ENCODE results near the gene POLR2E. TPM values are rescaled to one million over a fixed set of nuclear protein-coding genes. Genes with fewer than 3 reads are reported as not detected.
A peak's percentile ranks its signal among the peaks of the same experiment; 100 is the strongest.

Gene POLR2E
- total RNA-seq, 1 donor from 2014 or later, result 142 TPM

DNA sequence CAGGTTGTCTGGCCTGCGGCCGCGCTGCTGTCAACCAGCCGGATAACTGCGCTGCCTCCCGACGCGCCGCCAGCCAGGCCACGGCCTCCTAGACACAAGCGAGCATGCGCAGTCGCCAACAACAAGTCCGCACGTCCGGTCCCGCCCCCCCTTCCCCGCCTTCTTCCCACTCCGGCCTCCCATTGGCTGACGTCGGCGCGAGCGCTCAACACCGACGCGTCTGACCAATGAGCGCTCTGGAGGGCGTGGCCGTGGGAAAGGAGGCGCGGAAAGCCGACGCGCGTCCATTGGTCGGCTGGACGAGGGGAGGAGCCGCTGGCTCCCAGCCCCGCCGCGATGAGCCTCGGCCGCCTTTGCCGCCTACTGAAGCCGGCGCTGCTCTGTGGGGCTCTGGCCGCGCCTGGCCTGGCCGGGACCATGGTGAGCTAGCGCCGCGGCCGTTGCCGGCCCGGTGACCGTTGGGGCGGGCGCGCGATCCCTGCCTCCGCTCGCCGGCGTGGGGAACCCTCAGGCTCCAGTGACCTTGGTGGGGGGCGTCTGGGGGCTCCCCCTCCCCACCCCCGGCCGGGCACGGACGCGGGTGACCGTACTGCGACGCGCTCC, 8.6 kb upstream of the POLR2E start, which contains the start of gene GPX4:
GPX4 (plus strand) TSS at position 287 of the 603 bp plus-strand sequence; CDS start at position 337, 50 bp downstream.
- peak; percentile 86 for ATAC-seq
- DNase-seq (ENCODE audit: missing footprints), result peak; percentile 100
- intact Hi-C loops (cut with DNase I), result loop anchor here (1.0 to 5.0 kb wide), 2 partner anchors 83 to 307 kb away; partner anchors contain the start of genes PTBP1, RNU6-2 and TMEM259

DNA sequence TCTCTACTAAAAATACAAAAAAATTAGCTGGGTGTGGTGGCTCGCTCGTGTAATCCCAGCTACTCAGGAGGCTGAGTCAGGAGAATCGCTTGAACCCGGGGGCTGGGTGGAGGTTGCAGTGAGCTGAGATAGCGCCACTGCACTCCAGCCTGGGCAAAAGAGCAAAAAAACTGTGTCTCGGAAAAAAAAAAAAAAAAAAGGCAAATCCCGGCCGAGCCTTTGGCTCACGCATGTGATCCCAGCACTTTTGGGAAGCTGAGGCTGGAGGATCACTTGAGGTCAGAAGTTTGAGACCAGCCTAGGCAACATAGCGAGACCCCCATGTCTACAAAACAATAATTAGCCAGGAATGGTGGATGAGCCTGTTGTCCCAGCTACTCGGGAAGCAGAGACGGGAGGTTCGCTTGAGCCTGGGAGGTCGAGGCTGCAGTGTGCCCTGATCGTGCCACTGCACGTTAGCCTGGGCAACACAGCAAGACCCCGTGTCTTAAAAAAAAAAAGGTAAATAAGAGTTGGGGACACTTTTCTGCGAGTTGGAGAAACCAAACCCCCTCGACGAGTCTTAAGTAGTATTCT, 8.0 kb upstream of the POLR2E start:
- no peak for DNase-seq (ENCODE audit: missing footprints)
- intact Hi-C loops (cut with DNase I), result loop anchor here (1.0 to 5.0 kb wide), 2 partner anchors 82 to 306 kb away; partner anchors contain the start of genes PTBP1, RNU6-2 and TMEM259
- no peak for ATAC-seq

DNA sequence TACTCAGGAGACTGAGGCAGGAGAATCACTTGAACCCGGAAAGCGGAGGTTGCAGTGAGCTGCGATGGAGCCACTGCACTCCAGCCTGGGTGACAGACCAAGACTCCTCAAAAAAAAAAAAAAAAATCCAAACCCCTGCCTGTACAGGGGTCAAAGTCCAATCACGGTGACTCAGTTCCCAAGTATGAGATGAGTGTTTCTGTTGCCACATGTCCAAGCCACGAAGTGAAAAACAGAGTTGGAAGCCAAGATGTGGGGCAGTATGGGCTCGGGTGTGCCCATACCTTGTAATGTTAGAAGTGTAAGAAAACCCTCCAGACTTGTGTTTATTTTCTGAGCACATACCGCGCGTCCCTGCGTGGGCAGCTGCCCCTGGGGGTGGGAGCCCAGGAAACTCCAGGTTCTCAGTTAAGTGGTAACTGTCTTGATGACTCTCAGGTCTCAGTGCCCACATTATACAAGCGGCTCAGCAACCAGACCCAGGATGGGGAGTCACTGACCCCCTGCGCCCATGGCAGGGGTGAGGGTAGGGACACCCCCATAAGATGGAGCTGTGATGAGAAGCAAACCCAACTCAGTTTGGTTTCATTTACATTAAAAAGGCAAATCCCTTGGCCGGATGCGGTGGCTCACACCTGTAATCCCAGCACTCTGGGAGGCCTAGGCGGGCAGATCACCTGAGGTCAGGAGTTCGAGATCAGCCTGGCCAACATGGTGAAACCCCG, 7.4 kb upstream of the POLR2E start:
- intact Hi-C loops (cut with DNase I), result loop anchor here (1.0 to 5.0 kb wide), 2 partner anchors 81 to 305 kb away; partner anchors contain the start of genes PTBP1, RNU6-2 and TMEM259
- ATAC-seq (peak; percentile 8), DNase-seq (ENCODE audit: missing footprints) (no peak)

DNA sequence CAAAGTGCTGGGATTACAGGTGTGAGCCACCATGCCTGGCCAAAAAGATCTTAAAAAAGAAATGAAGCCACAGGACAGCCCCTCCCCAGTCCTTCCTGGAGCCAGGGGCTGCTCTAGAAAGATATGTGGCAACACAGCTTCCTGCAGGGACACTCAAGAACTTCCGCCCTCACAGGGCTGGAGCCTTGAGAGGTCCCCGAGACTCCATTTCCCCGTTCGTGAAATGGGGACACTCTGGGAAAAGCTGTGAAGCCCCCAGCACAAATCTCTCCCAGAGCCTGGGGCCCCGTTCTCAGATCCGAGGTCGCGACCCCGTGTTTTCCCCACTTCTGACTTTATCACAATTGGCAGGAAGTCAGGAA, 6.1 kb upstream of the POLR2E start:
- intact Hi-C loops (cut with DNase I), result loop anchor here (5.0 kb wide), 1 partner anchor 304 kb away; the partner anchor contains the start of gene PTBP1
- DNase-seq (ENCODE audit: missing footprints), result no peak
- peak; percentile 29 for ATAC-seq

DNA sequence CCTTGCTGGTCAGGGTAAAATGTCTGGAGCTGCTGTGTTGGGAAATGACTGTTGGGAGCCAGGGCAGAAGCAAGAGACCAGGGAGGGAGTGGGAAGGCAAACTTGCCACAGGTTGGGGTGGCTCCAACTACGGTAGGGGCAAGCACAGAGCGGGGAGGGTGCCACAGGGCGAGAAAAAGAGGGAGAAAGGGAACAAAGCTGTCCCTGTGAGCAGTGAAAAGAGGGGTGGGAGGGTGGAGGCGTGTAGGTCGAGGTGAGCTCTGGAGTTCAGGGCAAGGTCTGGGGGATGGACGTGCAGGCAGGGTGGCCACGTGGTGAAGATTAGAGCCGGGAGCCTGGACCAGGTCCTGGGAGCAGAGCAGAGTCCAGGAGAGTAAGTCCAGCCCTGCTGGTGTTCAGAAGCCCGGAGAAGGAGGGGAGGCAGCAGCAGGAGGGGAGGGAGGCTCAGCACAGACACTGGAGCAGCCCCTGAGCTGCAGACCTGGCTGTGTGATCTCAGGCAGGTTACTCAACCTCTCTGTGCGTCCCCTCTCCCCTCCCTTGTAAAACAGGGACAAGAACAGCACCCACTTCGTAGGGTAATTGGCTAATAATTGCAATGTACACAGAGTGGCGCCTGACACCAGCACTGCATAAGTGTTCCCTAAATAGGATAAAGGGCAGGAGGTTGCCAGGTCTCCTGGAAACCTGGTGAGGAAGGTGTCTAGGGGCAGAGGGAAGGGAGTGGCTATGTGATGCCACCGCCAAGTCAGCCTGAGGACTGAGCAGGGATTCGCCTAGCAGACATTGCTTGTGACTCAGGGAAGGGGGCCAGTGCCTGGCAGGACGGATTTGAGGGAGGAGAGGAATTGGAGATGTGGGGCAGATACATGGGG, 3.2 kb upstream of the POLR2E start:
- intact Hi-C loops (cut with DNase I), result loop anchor here (5.0 kb wide), 1 partner anchor 56 kb away; the partner anchor contains the start of gene ABCA7
- ATAC-seq (no peak), DNase-seq (ENCODE audit: missing footprints) (no peak)

DNA sequence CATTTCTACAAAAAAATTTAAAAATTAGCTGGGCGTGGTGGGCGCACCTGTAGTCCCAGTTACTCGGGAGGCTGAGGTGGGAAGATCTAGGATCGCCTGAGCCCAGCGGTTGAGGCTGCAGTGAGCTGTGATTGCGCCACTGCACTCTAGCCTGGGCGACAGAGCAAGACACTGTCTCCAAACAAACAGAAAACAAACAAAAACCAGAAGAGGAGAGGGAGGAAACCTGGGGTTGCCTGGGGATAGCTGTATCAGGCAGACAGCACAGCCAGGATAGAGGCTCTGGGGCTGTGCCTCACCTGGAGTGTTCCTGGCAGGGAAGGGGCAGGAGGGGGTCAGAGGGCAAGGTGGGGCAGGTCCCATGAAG, 2.6 kb upstream of the POLR2E start:
- ATAC-seq (no peak), DNase-seq (ENCODE audit: missing footprints) (no peak)

DNA sequence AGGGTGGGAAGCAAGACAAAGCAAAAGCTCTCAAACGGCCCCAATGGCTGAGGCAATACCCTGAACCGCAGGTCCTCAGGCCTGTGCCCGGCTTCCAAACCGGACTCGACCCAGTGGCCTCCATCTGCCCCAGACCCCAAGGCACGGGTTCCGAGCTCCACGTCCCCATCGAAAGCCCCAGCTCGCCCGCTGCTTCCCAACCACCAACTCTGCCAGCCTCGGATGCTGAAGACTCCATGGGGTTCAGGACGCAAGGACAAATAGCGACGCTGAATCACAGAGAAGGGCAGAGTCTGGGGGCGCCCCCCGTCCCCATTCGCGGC, 559 bp downstream of the POLR2E start:
- DNase-seq (ENCODE audit: missing footprints), result peak; percentile 11
- intact Hi-C loops (cut with DNase I), result no loop called here

More for the DNA sequence above, 2.6 kb upstream of the POLR2E start:
- intact Hi-C loops (cut with DNase I), result loop anchor here (5.0 kb wide), 1 partner anchor 55 kb away; the partner anchor contains the start of gene ABCA7

DNA sequence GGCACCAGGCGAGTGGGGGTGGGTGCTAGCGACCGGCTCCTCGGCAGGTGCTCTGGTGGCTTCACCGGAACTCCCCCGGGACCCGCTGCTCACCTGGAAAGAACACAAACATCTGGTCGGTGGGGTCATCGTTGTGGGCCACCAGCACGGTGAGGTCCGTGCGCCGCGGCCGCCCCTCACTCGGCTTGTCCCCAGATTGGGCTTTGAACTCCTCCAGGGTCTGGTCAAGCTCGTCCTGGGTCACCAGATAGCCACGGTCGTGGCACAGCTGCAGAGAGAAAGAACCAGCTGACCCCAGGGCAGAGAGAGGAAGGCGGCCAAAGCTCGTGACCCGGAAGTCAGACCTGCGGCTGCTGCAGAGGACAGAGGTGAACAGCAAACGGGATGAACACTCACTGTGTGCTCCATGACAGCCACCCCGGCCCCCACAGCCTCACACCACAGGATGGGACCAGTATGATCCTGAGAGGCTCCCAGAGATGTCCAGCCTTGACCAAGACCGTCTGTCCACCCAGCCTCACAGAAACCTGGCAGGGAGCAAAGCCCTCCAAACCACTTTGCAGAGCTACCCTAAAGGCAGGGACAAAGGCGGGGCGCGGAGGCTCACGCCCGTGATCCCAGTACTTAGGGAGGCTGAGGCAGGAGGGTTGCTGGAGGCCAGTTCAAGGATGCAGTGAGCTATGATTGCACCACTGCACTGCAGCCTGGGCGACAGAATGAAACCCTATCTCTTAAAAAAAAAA, 1.2 kb downstream of the POLR2E start:
- DNase-seq (ENCODE audit: missing footprints) (peak; percentile 48), ATAC-seq (no peak)
- intact Hi-C loops (cut with DNase I), result no loop called here

More for the DNA sequence above, 559 bp downstream of the POLR2E start:
- ATAC-seq, result no peak

DNA sequence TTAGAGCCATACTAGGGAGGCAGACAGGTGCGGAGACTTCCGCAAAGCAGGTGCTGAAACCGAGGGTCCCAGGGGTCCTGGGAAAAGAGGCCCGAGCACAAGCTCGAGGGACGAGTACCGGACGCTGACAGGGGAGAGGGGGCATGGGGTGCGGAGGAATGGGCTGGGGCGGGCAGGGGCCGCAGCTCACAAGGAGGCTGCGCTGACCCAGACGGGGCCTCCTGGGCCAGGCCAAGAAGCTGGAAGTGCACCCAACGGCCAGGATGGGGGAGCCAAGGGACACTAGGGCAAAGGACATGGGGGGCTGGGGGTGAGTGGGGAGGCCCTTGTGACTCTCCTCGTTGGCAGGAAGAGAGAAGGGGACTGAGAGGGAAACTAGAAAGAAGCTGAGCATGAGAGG, 1.8 kb downstream of the POLR2E start:
- ATAC-seq, result no peak
- DNase-seq (ENCODE audit: missing footprints), result peak; percentile 44
- intact Hi-C loops (cut with DNase I), result no loop called here

DNA sequence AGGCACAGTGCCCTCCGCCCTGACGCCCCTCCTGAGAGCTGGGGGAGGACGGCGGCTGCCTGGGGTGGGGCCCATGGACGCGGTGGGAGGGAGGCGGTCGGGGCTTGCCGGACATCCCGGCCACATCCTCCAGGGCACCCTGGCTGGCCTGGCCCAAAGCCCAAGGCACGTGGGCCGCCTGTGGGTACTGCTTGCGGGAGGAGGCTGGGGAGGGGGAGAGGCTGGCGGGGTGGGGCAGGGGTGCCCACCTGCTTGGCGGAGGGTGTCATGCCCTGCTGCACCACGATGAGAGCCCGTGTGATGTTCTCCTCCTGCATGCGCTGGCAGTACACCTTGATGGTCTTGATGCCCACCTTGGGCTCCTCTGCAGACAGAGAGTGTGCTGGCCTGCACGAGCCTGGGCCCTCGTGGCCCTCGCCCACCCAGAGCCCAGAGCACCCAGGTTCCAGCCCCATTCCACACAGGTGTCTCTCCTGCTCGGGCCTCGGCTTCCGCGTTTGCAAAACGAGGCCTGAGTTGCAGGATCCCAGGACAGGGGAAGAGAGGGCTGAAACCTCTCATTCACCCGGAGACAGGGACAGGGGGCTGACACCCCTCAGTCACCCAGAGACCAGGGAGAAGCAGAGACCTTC, 3.5 kb downstream of the POLR2E start:
- intact Hi-C loops (cut with DNase I), result no loop called here
- DNase-seq (ENCODE audit: missing footprints) (peak; percentile 62), ATAC-seq (no peak)

DNA sequence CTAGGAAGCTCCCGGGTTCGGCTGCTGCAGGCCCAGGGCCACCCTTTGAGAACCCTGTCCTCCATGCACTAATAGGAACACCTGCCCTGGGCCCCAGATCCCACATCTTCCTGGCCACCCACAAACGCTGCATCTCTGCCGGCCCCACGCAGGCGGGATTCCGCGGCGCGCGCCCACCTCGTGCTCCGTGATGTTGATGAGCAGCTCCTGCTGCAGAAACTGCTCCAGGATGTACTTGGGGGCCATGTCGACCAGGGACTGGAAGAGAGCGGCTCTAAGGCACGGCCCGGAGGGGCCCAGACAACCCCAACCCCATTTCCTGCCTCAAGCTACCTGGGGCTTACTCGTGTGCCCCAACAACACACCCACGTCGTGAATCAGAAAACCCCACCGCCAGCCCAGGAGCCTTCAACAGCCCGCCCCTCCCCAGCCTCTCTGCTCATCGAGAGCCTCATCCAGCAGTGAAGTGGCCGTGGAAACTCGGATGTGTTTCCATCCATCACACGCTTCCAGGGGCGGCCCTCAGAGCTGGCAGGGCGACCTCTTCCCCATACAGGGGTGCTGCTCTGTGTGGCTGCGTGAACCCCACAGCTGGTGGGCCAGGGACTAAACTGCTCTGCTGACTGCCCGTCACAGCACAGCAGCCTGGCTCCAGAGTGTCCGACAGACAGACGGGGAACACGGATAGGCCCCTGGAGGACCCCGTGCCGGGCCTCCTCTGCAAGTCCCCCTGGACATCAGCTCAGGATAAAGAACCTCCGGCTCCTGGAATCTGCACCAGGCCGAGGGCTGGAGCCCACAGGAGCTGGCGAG, 4.2 kb downstream of the POLR2E start:
- ATAC-seq, result no peak
- intact Hi-C loops (cut with DNase I), result no loop called here

DNA sequence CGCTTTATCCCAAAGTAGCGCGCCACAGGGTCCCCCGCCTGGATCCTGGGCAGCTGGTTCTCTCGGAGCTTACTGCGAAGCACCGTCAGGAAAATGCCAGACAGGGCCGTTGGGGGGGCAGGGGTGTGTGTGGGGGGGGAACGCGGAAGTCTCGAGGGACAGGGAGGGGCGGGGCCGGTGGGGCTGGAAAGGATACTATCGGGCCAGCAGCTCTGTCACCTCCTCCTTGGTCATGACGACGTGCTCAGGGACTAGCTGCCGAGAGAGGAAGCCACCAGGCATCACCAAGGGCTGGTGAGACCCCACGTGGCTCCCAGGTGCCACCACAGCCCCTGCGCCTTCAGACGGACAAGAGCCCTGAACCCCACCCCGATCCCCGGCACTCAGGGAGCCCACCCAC, 5.3 kb downstream of the POLR2E start:
- DNase-seq (ENCODE audit: missing footprints) (peak; percentile 17), ATAC-seq (no peak)
- intact Hi-C loops (cut with DNase I), result no loop called here

More for the DNA sequence above, 4.2 kb downstream of the POLR2E start:
- DNase-seq (ENCODE audit: missing footprints), result peak; percentile 40

DNA sequence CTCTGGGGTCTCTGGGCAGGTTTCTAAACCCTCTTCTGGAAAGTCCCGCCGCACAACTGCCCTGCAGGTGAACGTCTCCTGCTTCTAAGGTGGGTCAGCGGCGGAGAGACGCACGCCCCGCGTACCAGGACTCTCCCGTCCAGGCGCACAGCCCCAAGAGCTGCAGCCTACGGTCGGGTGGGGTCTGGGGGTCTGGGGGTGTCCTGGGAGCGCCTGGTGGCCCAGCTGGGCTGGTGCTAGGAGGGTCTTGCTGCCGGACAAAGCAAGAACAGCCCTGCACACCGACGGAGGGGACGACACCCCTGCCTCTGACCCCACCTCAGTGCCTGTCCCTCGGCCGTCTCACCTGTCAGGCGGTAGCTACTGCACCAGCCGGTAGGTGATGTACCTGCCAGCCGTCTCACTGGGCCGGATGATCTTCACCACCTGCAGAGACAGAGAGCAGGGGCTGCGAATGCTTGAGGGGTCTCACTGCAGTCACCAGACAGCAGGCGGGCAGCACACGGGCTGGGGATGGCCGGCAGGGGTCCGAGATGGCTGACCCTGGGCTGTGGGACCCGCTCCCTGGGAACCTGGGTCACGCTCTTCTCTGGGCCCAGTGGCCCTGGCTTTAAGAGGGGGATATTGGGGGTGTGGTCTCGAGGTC, 5.9 kb downstream of the POLR2E start:
- ATAC-seq (no peak), DNase-seq (ENCODE audit: missing footprints) (peak; percentile 64)
- intact Hi-C loops (cut with DNase I), result no loop called here

DNA sequence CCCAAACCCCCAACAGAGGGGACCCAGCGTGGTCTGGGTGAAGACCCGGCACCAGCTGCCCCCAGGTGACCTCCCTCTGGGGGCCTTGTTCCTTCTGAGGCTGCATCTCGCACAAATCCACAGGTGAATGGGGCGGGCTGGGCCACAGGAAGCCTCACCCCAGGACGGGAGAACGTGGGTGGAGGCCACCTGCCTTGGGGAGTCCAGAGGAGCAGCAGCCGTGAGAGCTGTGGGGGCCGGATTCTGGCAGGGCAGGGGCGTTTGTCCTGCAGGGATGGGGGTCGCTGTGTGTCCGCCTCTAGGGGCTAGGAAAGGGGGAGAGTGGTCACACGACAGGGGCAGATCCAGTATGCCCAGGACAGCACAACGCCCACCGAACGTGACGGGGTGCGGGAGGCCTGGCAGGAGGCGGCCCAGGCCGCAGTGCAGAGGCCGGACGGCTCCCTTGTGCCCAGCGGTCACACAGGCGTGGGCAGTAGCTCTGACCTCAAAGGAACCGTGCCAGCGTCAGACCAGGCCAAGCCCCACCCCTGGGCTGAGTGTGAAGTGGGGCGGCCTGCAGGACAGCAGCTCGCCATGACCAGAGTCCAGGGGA, 6.7 kb downstream of the POLR2E start:
- ATAC-seq, result peak; percentile 29
- intact Hi-C loops (cut with DNase I), result no loop called here
- DNase-seq (ENCODE audit: missing footprints), result peak; percentile 72

DNA sequence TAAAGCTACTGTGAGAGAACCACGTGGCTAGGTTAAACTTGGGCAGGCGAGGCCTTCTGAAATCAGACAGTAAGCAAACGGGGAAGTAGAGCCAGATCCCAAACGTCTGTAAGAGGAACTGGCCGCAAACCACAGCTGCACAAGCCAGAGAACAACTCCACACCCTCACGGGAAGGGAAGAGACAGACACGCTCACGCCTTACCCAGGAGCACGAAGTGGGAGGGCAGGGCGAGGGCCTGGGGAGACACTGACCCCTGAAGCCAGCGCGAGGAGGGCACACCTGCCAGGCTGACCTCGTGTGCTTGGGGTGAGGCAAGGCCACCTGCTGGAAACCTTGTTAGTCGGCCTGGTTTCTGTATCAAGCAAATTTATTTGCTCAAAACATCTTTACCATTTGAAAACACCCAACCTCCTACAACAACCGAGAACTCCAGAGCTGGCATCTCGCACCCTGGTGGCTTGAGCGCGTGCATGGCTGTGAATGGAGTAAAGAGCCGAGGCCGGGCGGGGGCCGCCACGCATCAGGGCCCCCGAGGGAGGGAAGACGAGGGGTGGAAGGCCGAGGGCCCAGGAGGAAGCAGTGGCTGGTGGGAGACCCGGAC, 7.3 kb downstream of the POLR2E start:
- ATAC-seq, result peak; percentile 64
- intact Hi-C loops (cut with DNase I), result no loop called here
- DNase-seq (ENCODE audit: missing footprints), result peak; percentile 88

DNA sequence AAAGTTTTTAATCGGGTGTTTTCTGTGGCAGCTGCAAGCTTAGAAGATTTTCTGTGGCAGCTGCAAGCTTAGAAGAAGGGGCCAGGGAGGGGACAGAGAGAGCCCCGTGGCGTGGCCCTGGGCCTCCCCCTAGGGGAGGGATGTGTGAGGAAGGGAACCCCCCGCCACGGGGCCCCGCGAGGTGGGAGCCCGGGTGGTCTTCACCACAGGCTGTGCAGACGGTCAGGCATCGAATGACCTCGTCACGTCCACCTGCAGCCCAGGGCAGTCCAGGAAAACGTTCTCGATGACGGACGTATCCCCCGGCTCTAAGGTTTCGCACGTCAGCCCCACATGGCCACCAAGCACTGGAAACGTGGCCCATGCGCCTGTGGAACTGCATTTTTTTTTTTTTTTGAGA, 8.6 kb downstream of the POLR2E start:
- intact Hi-C loops (cut with DNase I), result no loop called here
- DNase-seq (ENCODE audit: missing footprints) (peak; percentile 39), ATAC-seq (no peak)

All from Right ventricle myocardium inferior (tissue), 1 donor.